Measurements from ENCODE around the gene GALNT1. TPM values are rescaled to one million over a fixed set of nuclear protein-coding genes. Genes with fewer than 3 reads are reported as not detected.

GALNT1 gene
- total RNA-seq, 1 experiment from 2014 or later = 54.7 TPM

- TF ChIP-seq YY1 (IDR thresholded peaks at IDR 0.05; ENCODE audit: extremely low read depth, insufficient replicate concordance, low read depth, low read length) (no peak), EZH2 (IDR thresholded peaks at IDR 0.05) (no peak), JUND (IDR thresholded peaks at IDR 0.05) (no peak), CEBPB (IDR thresholded peaks at IDR 0.05; ENCODE audit: low read depth) (no peak), ELF1 (IDR thresholded peaks at IDR 0.05; ENCODE audit: borderline replicate concordance, low read depth) (no peak)
These were observed 39.2 kb downstream of the GALNT1 start (continued) for GRCh38 chr18:35620765-35621164.

- Histone ChIP-seq H3K4me3 (replicated peaks in 1 of 2; ENCODE audit: low read depth in 1 of 2, low read length in 2 of 2) (no peak overlapping the region), H3K79me2 (ENCODE audit: insufficient read depth, low read length) (peaks cover 21% of the 10 kb centered on the region), H3K4me2 (ENCODE audit: low read length) (no peak overlapping the region), H3K4me1 (ENCODE audit: control insufficient read depth in 1 of 2, insufficient read depth in 2 of 2, low read length in 2 of 2) (no peaks in the 10 kb centered on the region), H3K9me3 (ENCODE audit: control insufficient read depth in 1 of 2, insufficient read depth in 1 of 2, low read depth in 1 of 2, low read length in 2 of 2) (peaks cover 0 to 5% of the 10 kb centered on the region in 2 experiments; a peak in 2 of 4 replicates), H3K9me2 (ENCODE audit: insufficient read depth) (no peaks in the 10 kb centered on the region), H3K9ac (ENCODE audit: low read length) (no peak overlapping the region), H3K36me3 (ENCODE audit: control insufficient read depth in 1 of 2, insufficient read depth in 2 of 2, low read length in 2 of 2) (no peaks in the 10 kb centered on the region), H4K20me1 (ENCODE audit: insufficient read depth) (no peaks in the 10 kb centered on the region), H3K27ac (ENCODE audit: low read depth, low read length) (no peak overlapping the region), H2AFZ (ENCODE audit: low read depth, low read length, poor library complexity, severe bottlenecking) (no peak overlapping the region), H3K27me3 (ENCODE audit: insufficient read depth, low read length) (no peaks in the 10 kb centered on the region)
- ChIA-PET CTCF (no interaction called here), RAD21 (ENCODE audit: low non-redundant PET in 1 of 2, low total read pairs in 2 of 2, uncharacterized antibody in 2 of 2, unreplicated experiment in 2 of 2) (no interaction called here), POLR2A (no interaction called here)
- TF ChIP-seq CBX3 (IDR thresholded peaks at IDR 0.05; ENCODE audit: low read depth) (no peak), MAX (IDR thresholded peaks at IDR 0.05) (no peak), EZH2 (IDR thresholded peaks at IDR 0.05) (no peak), CTCF (IDR thresholded peaks at IDR 0.05 in 2 of 3, conservative IDR thresholded peaks at IDR 0.05 in 1 of 3; ENCODE audit: borderline replicate concordance in 1 of 3, insufficient read depth in 1 of 3, low read depth in 2 of 3, low read length in 2 of 3) (no peak), ZNF274 (IDR thresholded peaks at IDR 0.05; ENCODE audit: low read depth, low read length) (no peak), EZH2phosphoT487 (IDR thresholded peaks at IDR 0.05; ENCODE audit: borderline replicate concordance) (no peak), ATF3 (IDR thresholded peaks at IDR 0.05) (no peak)
- BruUV-seq (replicated peaks) = no TSS peak
- no peak for ATAC-seq
- intact Hi-C loops (cut with micrococcal nuclease) = no loop called here
- no peak for DNase-seq (ENCODE audit: low read depth, low spot score)
These were observed 41.7 kb downstream of the GALNT1 start for GRCh38 chr18:35623255-35623654.
